ENCODE data around the gene PIBF1. TPM values are rescaled to one million over a fixed set of nuclear protein-coding genes. Genes with fewer than 3 reads are reported as not detected.

Gene PIBF1
- total and polyA plus RNA-seq, 2 of the 4 experiments (the other 2 are of a cell fraction): 5.1 to 13.3 TPM

GRCh38 chr13:72973234-72973633 is 191.3 kb downstream of the PIBF1 start:
- ChIA-PET POLR2A (ENCODE audit: unreplicated experiment) (no interaction called here), CTCF (no interaction called here)
- intact Hi-C loops (cut with micrococcal nuclease): no loop called here
- Histone ChIP-seq H4K5ac (ENCODE audit: low read depth, low read length) (no peak overlapping the region), H3K56ac (ENCODE audit: extremely low read depth, insufficient read depth, low read length) (no peak overlapping the region), H3K14ac (replicated peaks; ENCODE audit: low read depth, low read length) (no peak overlapping the region), H4K20me1 (ENCODE audit: insufficient read depth, low read length) (no peaks in the 10 kb centered on the region), H3K18ac (ENCODE audit: low read depth, low read length) (no peak overlapping the region), H2BK120ac (ENCODE audit: low read depth, low read length) (no peak overlapping the region), H3K4me2 (ENCODE audit: low read depth, low read length) (no peak overlapping the region), H3K4me1 (ENCODE audit: control insufficient read depth, insufficient read depth, low read length) (no peaks in the 10 kb centered on the region), H2AK5ac (ENCODE audit: low read depth, low read length) (no peak overlapping the region), H3K23ac (ENCODE audit: low read depth, low read length) (no peak overlapping the region), H3K79me1 (ENCODE audit: low read depth in 1 of 2, low read length in 2 of 2) (no peaks in the 10 kb centered on the region), H3K9me1 (ENCODE audit: insufficient read depth, low read length) (no peaks in the 10 kb centered on the region), H2BK20ac (ENCODE audit: low read depth, low read length) (no peak overlapping the region), H3K9me3 (ENCODE audit: control insufficient read depth, insufficient read depth, low read length) (no peaks in the 10 kb centered on the region), H2BK15ac (ENCODE audit: low read depth, low read length) (no peak overlapping the region), H3K27ac (ENCODE audit: insufficient read depth, low read length) (no peak overlapping the region), H3K4me3 (ENCODE audit: insufficient read depth, low read depth, low read length) (no peak overlapping the region), H2AK9ac (replicated peaks; ENCODE audit: low read depth, low read length, poor library complexity) (no peak overlapping the region), H3K9ac (ENCODE audit: low read depth, low read length) (no peak overlapping the region), H3K36me3 (ENCODE audit: control insufficient read depth, insufficient read depth, low read length) (peaks cover 5% of the 10 kb centered on the region; the same call in 1 of the 2 replicates), H3K27me3 (ENCODE audit: control insufficient read depth, insufficient read depth, low read length) (no peaks in the 10 kb centered on the region), H2AFZ (replicated peaks; ENCODE audit: low read length, poor library complexity) (no peak overlapping the region), H4K91ac (ENCODE audit: insufficient read depth, low read depth, low read length) (no peak overlapping the region), H2BK5ac (ENCODE audit: low read depth, low read length, poor library complexity, severe bottlenecking) (no peak overlapping the region), H4K8ac (ENCODE audit: low read depth in 2 of 2, low read length in 2 of 2) (no peak overlapping the region), H3K4ac (ENCODE audit: low read depth, low read length) (no peak overlapping the region)
- ATAC-seq (ENCODE audit: low read depth) (no peak), DNase-seq (no peak)
- in situ Hi-C loops (cut with MboI; ENCODE audit: low sequenced_read_pairs): no loop called here
- no peak for TF ChIP-seq CTCF (conservative IDR thresholded peaks at IDR 0.05; ENCODE audit: low read depth, low read length)
- TF ChIP-seq MXI1 (IDR thresholded peaks at IDR 0.05; ENCODE audit: borderline replicate concordance, low read depth, low read length): no peak
- no peak for TF ChIP-seq FOS (IDR thresholded peaks at IDR 0.05; ENCODE audit: low read depth, low read length)
- no peak for TF ChIP-seq BHLHE40 (IDR thresholded peaks at IDR 0.05; ENCODE audit: low read depth, low read length)
- TF ChIP-seq POLR2A (IDR thresholded peaks at IDR 0.05; ENCODE audit: low read depth, low read length): no peak
- no peak for TF ChIP-seq RCOR1 (IDR thresholded peaks at IDR 0.05; ENCODE audit: insufficient replicate concordance, low read length)
- TF ChIP-seq MAZ (IDR thresholded peaks at IDR 0.05; ENCODE audit: borderline replicate concordance, low read depth, low read length): no peak
- TF ChIP-seq RFX5 (IDR thresholded peaks at IDR 0.05; ENCODE audit: low read depth, low read length): no peak
- TF ChIP-seq, protein P1, sequence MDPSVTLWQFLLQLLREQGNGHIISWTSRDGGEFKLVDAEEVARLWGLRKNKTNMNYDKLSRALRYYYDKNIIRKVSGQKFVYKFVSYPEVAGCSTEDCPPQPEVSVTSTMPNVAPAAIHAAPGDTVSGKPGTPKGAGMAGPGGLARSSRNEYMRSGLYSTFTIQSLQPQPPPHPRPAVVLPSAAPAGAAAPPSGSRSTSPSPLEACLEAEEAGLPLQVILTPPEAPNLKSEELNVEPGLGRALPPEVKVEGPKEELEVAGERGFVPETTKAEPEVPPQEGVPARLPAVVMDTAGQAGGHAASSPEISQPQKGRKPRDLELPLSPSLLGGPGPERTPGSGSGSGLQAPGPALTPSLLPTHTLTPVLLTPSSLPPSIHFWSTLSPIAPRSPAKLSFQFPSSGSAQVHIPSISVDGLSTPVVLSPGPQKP (IDR thresholded peaks at IDR 0.05; ENCODE audit: borderline replicate concordance, low read depth, low read length): no peak
- no peak for TF ChIP-seq MAFK (IDR thresholded peaks at IDR 0.05; ENCODE audit: low read depth, low read length)
- TF ChIP-seq CHD1 (IDR thresholded peaks at IDR 0.05; ENCODE audit: low read depth, low read length): no peak
- TF ChIP-seq USF2 (IDR thresholded peaks at IDR 0.05; ENCODE audit: low read depth, low read length): no peak
- TF ChIP-seq CEBPB (IDR thresholded peaks at IDR 0.05; ENCODE audit: low read depth, low read length): no peak
- no peak for TF ChIP-seq NFE2L2 (IDR thresholded peaks at IDR 0.05; ENCODE audit: low read depth, low read length)
- TF ChIP-seq RAD21 (IDR thresholded peaks at IDR 0.05; ENCODE audit: low read length): no peak
- dilution Hi-C loops (cut with HindIII; ENCODE audit: low sequenced_read_pairs, unreplicated experiment): no loop called here
- no TSS peak for BruUV-seq (replicated peaks)
- WGBS, 2 experiments (ENCODE audit: extremely low coverage in 2 of 2, insufficient read length in 1 of 2): no CpG with 5 or more reads among the region's 1 CpG

Measured in IMR-90 (cell line).